IMR-90 (cell line): ENCODE data around the gene DEGS2. TPM values are rescaled to one million over a fixed set of nuclear protein-coding genes. Genes with fewer than 3 reads are reported as not detected.

Source experiments
- ATAC-seq: fragments of 200-7000 bp; cut with Tn5 transposase; 2 replicates; pipeline ENCODE4 v1.9.1; 2020; ENCODE audit warnings: low read depth, mild to moderate bottlenecking, moderate library complexity
- BruUV-seq: library from RNA; stranded (reverse); fragments of 400-500 nt; replicated peaks from 2 replicates; lab custom pipeline; 2021; lab: Mats Ljungman, UMichigan
- CTCF ChIA-PET: fragments of 300-600 bp; formaldehyde crosslinking; extraction: SDS; loops from one replicate; lab custom pipeline; 2021; ENCODE audit warnings: antibody characterized with exemption; lab: Yijun Ruan, JAX
- POLR2A ChIA-PET: fragments of 300-600 bp; sonication (Branson Sonifier 250); formaldehyde crosslinking; loops from one replicate; lab custom pipeline; 2022; ENCODE audit warnings: antibody characterized with exemption; ENCODE audit not compliant: unreplicated experiment; lab: Charles Lee
- DNase-seq: peaks from one replicate; pipeline ENCODE4 v3.0.0; 2013
- H2AFZ ChIP-seq: replicated peaks from 2 replicates; pipeline ENCODE3; 2013; ENCODE audit warnings: low read length, mild to moderate bottlenecking; ENCODE audit not compliant: poor library complexity
- H2AK5ac ChIP-seq: 2 replicates; pipeline ENCODE4 v1.6.1; 2013; ENCODE audit warnings: low read depth, low read length, inconsistent platforms
- H2AK9ac ChIP-seq: replicated peaks from 2 replicates; pipeline ENCODE3; 2013; ENCODE audit warnings: mild to moderate bottlenecking, low read depth, low read length, moderate library complexity; ENCODE audit not compliant: poor library complexity
- H2BK120ac ChIP-seq: 2 replicates; pipeline ENCODE4 v1.6.1; 2013; ENCODE audit warnings: low read depth, low read length, inconsistent platforms
- H2BK15ac ChIP-seq: 3 replicates; pipeline ENCODE4 v1.6.1; 2013; ENCODE audit warnings: low read depth, low read length, inconsistent platforms
- H2BK20ac ChIP-seq: 2 replicates; pipeline ENCODE4 v1.6.1; 2013; ENCODE audit warnings: low read depth, mild to moderate bottlenecking, inconsistent platforms, low read length, moderate library complexity
- H2BK5ac ChIP-seq: 2 replicates; pipeline ENCODE4 v1.6.1; 2013; ENCODE audit warnings: mild to moderate bottlenecking, low read depth, low read length, inconsistent platforms; ENCODE audit not compliant: poor library complexity, severe bottlenecking
- H3K14ac ChIP-seq: replicated peaks from 2 replicates; pipeline ENCODE4 v1.6.1; 2013; ENCODE audit warnings: low read depth, low read length, inconsistent platforms
- H3K18ac ChIP-seq: 2 replicates; pipeline ENCODE4 v1.6.1; 2013; ENCODE audit warnings: low read depth, low read length, control low read depth
- H3K23ac ChIP-seq: 2 replicates; pipeline ENCODE4 v1.6.1; 2013; ENCODE audit warnings: low read depth, low read length, inconsistent platforms
- H3K27ac ChIP-seq: 2 replicates; pipeline ENCODE4 v1.5.1; 2013; ENCODE audit warnings: mild to moderate bottlenecking, control low read depth, low read length; ENCODE audit not compliant: insufficient read depth
- H3K27me3 ChIP-seq: 2 replicates; pipeline ENCODE4 v1.6.1; 2013; ENCODE audit warnings: low read length; ENCODE audit not compliant: control insufficient read depth, insufficient read depth
- H3K36me3 ChIP-seq: 2 replicates; pipeline ENCODE4 v1.6.1; 2013; ENCODE audit warnings: low read length, mixed read lengths; ENCODE audit not compliant: control insufficient read depth, insufficient read depth
- H3K4ac ChIP-seq: 2 replicates; pipeline ENCODE4 v1.6.1; 2013; ENCODE audit warnings: low read depth, low read length, inconsistent platforms
- H3K4me1 ChIP-seq: 2 replicates; pipeline ENCODE4 v1.6.1; 2013; ENCODE audit warnings: low read length, mixed read lengths; ENCODE audit not compliant: control insufficient read depth, insufficient read depth
- H3K4me2 ChIP-seq: 2 replicates; pipeline ENCODE4 v1.6.1; 2013; ENCODE audit warnings: low read depth, mild to moderate bottlenecking, control low read depth, low read length, moderate library complexity
- H3K4me3 ChIP-seq: 2 replicates; pipeline ENCODE4 v1.5.1; 2013; ENCODE audit warnings: low read depth, mild to moderate bottlenecking, control low read depth, low read length, moderate library complexity; ENCODE audit not compliant: insufficient read depth
- H3K56ac ChIP-seq: 2 replicates; pipeline ENCODE4 v1.6.1; 2013; ENCODE audit warnings: low read length, inconsistent platforms; ENCODE audit not compliant: insufficient read depth; ENCODE audit errors: extremely low read depth
- H3K79me1 ChIP-seq, 2 experiments: 2 replicates each; pipeline ENCODE4 v1.6.1; 2013; ENCODE audit warnings: low read length in 2 of 2, inconsistent platforms in 1 of 2, low read depth in 1 of 2
- H3K9ac ChIP-seq: 2 replicates; pipeline ENCODE4 v1.6.1; 2013; ENCODE audit warnings: low read depth, low read length, control low read depth
- H3K9me1 ChIP-seq: 2 replicates; pipeline ENCODE4 v1.6.1; 2013; ENCODE audit warnings: low read length, inconsistent platforms; ENCODE audit not compliant: insufficient read depth
- H3K9me3 ChIP-seq: 2 replicates; pipeline ENCODE4 v1.6.1; 2013; ENCODE audit warnings: low read length; ENCODE audit not compliant: control insufficient read depth, insufficient read depth
- H4K20me1 ChIP-seq: 2 replicates; pipeline ENCODE4 v1.6.1; 2013; ENCODE audit warnings: low read length, inconsistent platforms; ENCODE audit not compliant: insufficient read depth
- H4K5ac ChIP-seq: 2 replicates; pipeline ENCODE4 v1.6.1; 2013; ENCODE audit warnings: mild to moderate bottlenecking, low read depth, low read length, control low read depth
- H4K8ac ChIP-seq, 2 experiments: 2 replicates each; pipeline ENCODE4 v1.6.1; 2013; ENCODE audit warnings: low read depth in 2 of 2, low read length in 2 of 2, control low read depth in 1 of 2, inconsistent platforms in 1 of 2
- H4K91ac ChIP-seq: 2 replicates; pipeline ENCODE4 v1.6.1; 2013; ENCODE audit warnings: low read depth, low read length, inconsistent platforms; ENCODE audit not compliant: insufficient read depth
- MAFK ChIP-seq: IDR thresholded peaks from 2 replicates; pipeline ENCODE4 v1.6.1; 2012; ENCODE audit warnings: low read depth, low read length, improper control_type of control experiment
- MAZ ChIP-seq: IDR thresholded peaks from 2 replicates; pipeline ENCODE4 v1.6.1; 2012; ENCODE audit warnings: low read depth, mild to moderate bottlenecking, low read length, improper control_type of control experiment, moderate library complexity, borderline replicate concordance
- MXI1 ChIP-seq: IDR thresholded peaks from 2 replicates; pipeline ENCODE4 v1.6.1; 2012; ENCODE audit warnings: low read depth, mild to moderate bottlenecking, low read length, moderate library complexity, borderline replicate concordance
- WGBS, 2 experiments: methylation state at CpG; one replicate each; pipeline versions ENCODE4 v1.1.5 to v1.1.7; 2013; ENCODE audit warnings: missing lambda C conversion rate in 2 of 2; ENCODE audit not compliant: insufficient read length in 1 of 2; ENCODE audit errors: extremely low coverage in 2 of 2; 5-methylcytosine and 5-hydroxymethylcytosine counted together
- dilution Hi-C: fragments of 300-500 bp; cut with HindIII; formaldehyde crosslinking; loops from one replicate; pipeline ENCODE4 v1.14.3; 2018; ENCODE audit warnings: low sequenced_read_pairs; ENCODE audit not compliant: unreplicated experiment
- in situ Hi-C: fragments of 300-500 bp; cut with MboI; formaldehyde crosslinking; loops from 3 replicates; pipeline ENCODE4 v1.14.3; 2019; ENCODE audit warnings: low sequenced_read_pairs, inconsistent platforms, mixed read lengths
- intact Hi-C: fragments of 100-400 bp; cut with micrococcal nuclease; formaldehyde crosslinking; loops from 2 replicates; pipeline ENCODE4 v1.10.0; 2022
- polyA plus RNA-seq, 3 experiments: library from polyadenylated mRNA; depleted of rRNA; stranded (reverse); fragments of >200 nt; gene quantifications; 2 replicates each; pipeline ENCODE4 v1.2.3, GENCODE V29; 2012; ENCODE audit warnings: low replicate concordance in 1 of 3
- total RNA-seq: library from RNA; depleted of rRNA; stranded (reverse); fragments of >200 nt; gene quantifications from 2 replicates; pipeline ENCODE4 v1.2.3, GENCODE V29; 2012

DEGS2 gene
- total and polyA plus RNA-seq, 2 of the 4 experiments (the other 2 are of a cell fraction): not detected

GRCh38 chr14:100191584-100192249 is 32.3 kb upstream of the DEGS2 start:
- no peak overlapping the region; the same call in 1 of the 2 replicates for H3K18ac ChIP-seq
- H2BK15ac ChIP-seq: no peak overlapping the region
- no peaks in the 10 kb centered on the region for H3K27me3 ChIP-seq
- WGBS, 2 experiments: 94% methylated on average over 7 of the region's 14 CpGs; no CpG with 5 or more reads in 1 of the 2 experiments
- H2AK9ac ChIP-seq: no peak overlapping the region
- no peak overlapping the region for H3K4me3 ChIP-seq
- dilution Hi-C loops: no loop called here
- ChIA-PET CTCF (interaction anchor here (0.7 to 1.8 kb wide), 2 partner anchors 156 to 208 kb away, joined by 4 to 6 read pairs; no protein-coding TSS in a partner anchor), POLR2A (no interaction called here)
- no peak overlapping the region for H3K23ac ChIP-seq
- H2BK20ac ChIP-seq: no peak overlapping the region
- H3K36me3 ChIP-seq: no peaks in the 10 kb centered on the region
- no peak overlapping the region for H2BK5ac ChIP-seq
- H3K9me1 ChIP-seq: peaks cover 11% of the 10 kb centered on the region
- no peak overlapping the region for H3K9ac ChIP-seq
- H3K27ac ChIP-seq: no peak overlapping the region
- DNase-seq: no peak
- H3K4me2 ChIP-seq: no peak overlapping the region
- H3K56ac ChIP-seq: no peak overlapping the region
- peaks cover 0 to 4% of the 10 kb centered on the region in 2 experiments; a peak in 1 of 4 replicates for H3K79me1 ChIP-seq
- H4K8ac ChIP-seq: peak overlapping the region; percentile 98 to 100; a peak in 3 of 4 replicates
- ATAC-seq: no peak
- BruUV-seq: no TSS peak
- H4K20me1 ChIP-seq: no peaks in the 10 kb centered on the region
- no peak for TF ChIP-seq MAFK
- TF ChIP-seq MAZ: no peak
- no peak for TF ChIP-seq MXI1
- H4K5ac ChIP-seq: peak overlapping the region; percentile 99; the same call in 1 of the 2 replicates
- no peak overlapping the region for H3K14ac ChIP-seq
- no peak overlapping the region for H2BK120ac ChIP-seq
- H4K91ac ChIP-seq: no peak overlapping the region
- peaks cover 6% of the 10 kb centered on the region for H3K4me1 ChIP-seq
- no peak overlapping the region for H2AK5ac ChIP-seq
- H3K4ac ChIP-seq: no peak overlapping the region
- no peaks in the 10 kb centered on the region for H3K9me3 ChIP-seq
- in situ Hi-C loops: loop anchor here (10.0 kb wide), 1 partner anchor 207 kb away; no protein-coding TSS in a partner anchor
- intact Hi-C loops: loop anchor here (1.0 kb wide), 1 partner anchor 209 kb away; no protein-coding TSS in a partner anchor
- H2AFZ ChIP-seq: peak overlapping the region; percentile 95
